GM19025 (cell line): ENCODE results near the gene NT5DC1.

Experiments used
- ATAC-seq: cut with Tn5 transposase; IDR thresholded peaks from one replicate; pipeline ENCODE4 v1.9.1; 2021; ENCODE audit warnings: mild to moderate bottlenecking, low read depth, moderate library complexity; ENCODE audit not compliant: unreplicated experiment

The NT5DC1 gene

DNA sequence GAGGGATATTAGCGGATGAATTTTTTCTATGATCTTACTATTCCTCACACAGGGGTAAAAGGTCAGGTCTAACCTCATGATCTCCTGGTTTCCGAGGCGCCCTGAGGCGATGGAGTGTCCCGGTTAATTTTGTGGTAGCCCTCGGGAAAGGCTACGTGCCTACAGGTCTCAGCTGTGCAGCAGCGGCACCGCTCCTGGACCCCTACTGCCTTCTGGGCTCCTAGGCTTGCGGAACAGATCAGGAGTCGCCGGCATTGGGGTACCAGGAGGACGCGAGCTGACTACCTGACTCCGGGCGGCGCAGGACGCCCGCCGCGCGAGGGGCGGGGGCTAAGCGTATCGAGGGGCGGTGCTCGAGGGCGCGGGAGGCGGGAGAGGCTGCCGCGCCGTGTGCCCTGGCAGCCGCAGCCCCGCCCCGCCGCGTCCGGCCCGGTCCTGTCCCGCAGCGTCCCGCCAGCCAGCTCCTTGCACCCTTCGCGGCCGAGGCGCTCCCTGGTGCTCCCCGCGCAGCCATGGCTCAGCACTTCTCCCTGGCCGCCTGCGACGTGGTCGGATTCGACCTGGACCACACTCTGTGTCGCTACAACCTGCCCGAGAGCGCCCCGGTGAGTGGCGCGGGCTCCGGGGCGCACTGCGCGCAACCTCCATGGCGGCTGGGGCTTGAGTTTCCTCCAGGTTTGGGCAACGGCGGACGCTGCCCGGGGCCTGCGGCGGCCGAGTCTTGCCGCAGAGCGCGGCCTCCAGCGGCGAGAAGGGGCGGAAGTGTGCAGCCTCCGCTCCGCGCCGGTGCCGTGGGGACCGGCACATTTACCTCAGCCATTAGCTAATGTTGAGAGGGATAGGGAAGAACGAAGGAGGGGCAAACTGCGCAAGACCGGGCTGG lies at the start of gene NT5DC1:
TSS of gene NT5DC1 (plus strand) at position 435 of the 883 bp plus-strand sequence. CDS start at position 513, 78 bp downstream.
- ATAC-seq, result peak; percentile 84

GRCh38 chr6:116051244-116051643 lies 49.4 kb upstream of the NT5DC1 start:
- no peak for ATAC-seq

GRCh38 chr6:116055513-116055912 lies 45.1 kb upstream of the NT5DC1 start:
- ATAC-seq, result no peak

DNA sequence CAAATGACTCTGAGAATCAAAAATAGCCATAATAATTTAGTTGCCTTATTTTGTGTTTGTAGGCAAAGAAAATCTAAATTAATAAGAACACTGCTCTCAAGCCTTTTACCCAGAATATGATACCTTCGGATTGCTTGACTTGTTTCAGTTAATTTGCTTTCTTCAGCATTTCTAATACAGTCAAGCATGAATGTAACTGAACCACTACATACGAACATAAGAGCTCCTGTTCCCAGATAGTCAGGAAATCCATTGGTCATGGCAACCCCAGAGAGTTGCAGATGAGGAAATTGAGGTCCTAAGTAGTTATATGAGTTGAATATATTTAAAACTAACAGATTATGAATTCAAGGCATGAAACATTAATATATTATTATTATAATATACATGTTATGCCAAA lies 42.9 kb upstream of the NT5DC1 start:
- no peak for ATAC-seq

DNA sequence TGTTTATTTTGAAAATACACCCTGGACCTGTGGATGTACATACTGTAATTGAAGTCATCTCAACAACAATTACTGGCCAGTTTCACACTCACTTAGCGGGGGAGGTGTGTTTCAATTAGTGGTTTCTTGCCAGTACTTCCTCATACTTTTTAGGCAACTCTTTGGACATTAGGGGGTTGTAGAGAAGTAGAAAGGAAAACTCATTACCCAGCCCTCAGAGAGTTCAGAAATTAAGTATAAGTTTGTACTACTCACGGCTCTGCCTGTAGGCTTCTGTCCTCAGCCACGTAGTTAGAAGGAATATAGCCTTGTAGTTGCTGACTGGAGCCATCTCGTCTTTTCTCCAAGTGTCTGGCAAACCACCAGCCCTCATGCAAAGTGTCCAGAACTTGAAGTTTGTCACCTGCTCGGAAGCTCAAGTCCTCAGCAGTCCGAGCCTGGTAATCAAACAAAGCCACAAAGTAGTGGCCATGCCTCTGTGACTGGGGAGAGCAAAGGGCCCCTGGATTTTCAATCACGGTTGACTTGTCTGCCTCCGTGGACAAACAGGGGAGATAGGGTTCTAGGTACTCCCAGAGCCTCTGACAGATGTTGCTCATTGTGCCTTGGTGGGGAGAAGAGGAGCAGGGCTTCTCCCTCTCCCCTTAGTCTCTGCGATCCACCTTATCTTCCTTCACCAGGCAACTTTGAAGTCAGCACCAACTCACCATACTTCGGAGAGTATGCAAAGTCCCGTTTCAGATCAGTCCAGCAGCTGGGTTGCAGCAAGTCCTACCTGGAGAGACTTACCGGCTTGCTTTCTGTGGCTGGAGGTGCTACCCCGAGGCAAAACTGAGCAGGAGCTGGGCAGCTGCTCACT lies 40.7 kb upstream of the NT5DC1 start:
- ATAC-seq, result peak; percentile 54

DNA sequence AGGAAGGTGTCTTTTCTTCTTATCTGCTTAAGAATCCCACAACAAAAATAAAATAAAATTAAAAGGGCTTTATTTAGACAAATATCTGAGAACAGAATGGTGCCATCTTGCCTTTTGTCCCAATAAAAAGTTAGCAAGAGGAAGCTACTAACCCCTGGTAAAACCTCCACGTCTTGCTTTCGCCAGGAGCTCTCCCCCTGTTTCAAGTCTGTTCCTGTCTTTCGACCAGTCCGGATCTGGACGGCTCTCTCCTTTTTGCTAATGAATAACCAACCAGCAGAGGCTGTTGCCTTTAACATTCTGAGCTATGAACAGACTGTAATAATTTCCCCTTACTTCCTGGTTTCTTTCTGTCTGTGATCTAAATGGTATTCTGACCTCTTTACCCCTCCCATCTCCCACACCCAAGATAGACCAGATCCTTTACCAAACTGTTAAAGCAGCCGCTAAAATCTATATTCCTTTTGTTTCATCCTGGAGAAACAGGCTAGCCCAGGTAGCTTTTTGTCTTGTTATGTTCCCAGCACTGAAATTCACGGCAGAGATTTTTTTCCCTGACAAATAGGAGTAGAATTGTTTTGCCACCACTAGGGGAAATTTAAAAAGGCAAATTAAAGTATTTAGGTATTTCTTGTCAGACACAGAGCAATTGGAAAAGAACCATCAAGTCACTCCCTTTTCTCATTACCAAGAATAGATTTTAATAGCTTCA lies 39.9 kb upstream of the NT5DC1 start, which contains the start of gene FRK:
TSS of gene FRK (minus strand) at position 320 of the 712 bp plus-strand sequence. CDS start 580 bp downstream, outside the sequence.
- ATAC-seq, result peak; percentile 53

- ATAC-seq, result no peak
Observed at GRCh38 chr6:116062496-116062895, 38.2 kb upstream of the NT5DC1 start.

- ATAC-seq, result no peak
Observed at GRCh38 chr6:116064666-116065065, 36.0 kb upstream of the NT5DC1 start.

DNA sequence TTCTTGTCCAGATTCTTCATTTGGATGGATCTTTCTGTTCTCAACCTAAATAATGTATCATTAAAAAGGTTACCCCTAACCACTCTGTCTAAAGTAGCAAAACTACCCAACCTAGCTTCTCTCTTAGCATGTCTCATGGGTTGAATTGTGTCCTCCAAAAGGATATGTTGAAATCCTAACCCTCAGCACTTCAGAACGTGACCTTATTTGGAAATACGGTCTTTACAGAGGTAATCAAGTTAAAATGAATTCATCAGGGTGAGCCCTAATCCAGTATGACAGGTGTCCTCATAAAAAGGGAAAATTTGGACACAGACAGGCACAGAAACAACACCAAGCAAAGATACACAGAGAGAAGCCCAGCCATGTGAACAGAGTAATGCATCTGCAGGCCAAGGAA lies 33.9 kb upstream of the NT5DC1 start:
- no peak for ATAC-seq

DNA sequence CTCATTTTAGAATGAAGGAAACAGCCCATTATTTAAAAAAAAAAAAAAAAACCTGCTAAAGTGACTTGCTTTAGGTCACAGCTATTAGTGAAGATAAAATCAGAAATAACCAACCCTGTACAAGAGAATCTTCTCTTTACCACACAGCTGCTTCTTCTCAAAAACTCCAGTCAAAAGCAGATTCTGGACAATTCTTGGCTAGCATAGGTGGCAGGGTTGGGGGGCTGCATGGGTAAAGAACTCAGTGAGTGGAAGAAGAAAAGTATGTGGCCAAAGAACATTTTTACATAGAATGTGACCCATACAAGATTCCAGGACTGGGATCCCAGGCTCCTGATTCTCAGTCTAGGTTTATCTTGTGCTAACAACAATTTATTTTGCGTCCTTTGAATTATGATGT lies 30.6 kb upstream of the NT5DC1 start:
- ATAC-seq, result no peak

DNA sequence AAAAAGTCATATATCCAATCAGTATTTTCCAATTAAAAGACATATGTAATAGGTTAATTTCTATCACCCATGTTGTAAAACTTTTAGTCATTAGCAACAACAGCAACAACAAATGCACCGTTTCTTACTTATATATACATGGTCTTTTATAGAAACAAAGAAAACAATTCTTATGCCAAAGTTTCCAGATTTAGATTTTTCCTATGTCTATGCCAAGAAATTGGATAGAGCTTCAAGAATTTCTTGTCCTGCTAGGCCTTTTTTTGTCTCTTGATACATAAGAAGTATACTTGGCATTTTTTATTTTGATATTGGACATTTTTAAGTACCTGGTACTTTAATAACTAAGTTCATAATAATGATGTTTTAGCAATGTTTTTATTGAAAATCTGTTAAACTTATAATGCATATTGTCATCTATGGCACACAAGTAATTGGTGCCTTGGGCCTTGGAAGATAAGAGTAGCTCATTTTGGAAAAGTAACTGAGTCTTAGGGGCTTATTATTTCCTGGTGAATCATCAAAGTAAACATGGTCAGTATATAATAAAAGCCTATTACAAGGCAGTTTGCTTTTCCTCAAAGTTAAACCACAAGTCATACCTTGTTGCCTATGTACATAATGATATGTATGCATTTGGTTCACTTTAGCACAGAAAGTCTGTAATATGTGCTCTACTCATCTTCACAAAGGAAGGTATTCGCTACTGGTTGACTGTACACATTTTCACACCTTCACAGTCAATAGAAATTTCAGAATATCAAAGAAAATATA lies 29.9 kb upstream of the NT5DC1 start:
- no peak for ATAC-seq

DNA sequence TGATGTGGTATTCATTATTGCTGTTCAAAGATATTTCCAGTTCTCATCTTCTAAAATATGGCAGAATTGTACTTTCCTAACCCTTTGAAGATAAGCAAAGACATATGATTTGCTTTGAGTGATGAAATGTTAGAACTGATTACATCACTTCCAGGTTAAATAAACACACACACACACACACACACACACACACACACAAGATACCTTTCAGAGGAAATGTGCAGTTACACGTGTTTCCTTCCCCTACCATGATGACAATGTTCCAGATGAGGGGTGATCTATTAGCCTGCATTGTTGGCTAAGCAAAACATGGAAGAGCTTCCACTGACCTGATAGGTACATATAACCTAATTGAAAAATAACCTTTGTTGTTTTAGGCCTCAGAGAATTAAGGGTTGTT lies 28.3 kb upstream of the NT5DC1 start:
- no peak for ATAC-seq

DNA sequence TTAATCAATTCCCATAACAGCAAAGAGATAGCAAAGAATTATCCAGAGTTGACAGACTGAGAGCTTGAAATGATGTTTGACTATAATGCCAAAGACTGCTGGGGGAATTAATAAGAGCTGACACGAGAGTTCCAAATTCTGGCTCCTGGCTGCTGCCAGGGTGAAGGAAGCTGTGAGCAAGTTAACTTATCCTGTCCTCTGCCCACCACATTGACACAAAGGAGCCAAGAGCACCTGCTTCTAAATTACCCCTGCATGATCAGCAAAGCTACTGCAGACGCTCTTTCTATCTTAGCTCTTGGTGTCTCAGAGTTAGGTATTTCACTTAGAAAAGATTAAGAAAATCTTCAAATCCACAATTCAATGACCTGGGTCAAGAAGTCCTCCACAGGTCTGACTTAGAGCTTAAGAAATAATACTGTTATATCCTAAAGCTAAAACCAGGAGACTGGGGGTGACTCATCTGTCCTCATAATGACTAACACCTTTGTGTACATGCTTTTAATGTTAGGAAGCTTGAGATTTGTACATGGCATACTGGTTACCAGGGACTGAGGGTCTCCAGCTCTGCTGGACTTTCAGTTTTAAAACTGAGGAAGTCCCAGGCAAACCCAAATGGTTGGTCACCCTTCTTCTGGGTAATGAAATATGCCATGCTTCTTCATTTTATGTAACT lies 26.8 kb upstream of the NT5DC1 start:
- no peak for ATAC-seq

- ATAC-seq, result no peak
Observed at GRCh38 chr6:116074732-116075390, 25.8 kb upstream of the NT5DC1 start.

- no peak for ATAC-seq
Observed at GRCh38 chr6:116078522-116078921, 22.1 kb upstream of the NT5DC1 start.

GRCh38 chr6:116078945-116079344 lies 21.7 kb upstream of the NT5DC1 start:
- no peak for ATAC-seq

DNA sequence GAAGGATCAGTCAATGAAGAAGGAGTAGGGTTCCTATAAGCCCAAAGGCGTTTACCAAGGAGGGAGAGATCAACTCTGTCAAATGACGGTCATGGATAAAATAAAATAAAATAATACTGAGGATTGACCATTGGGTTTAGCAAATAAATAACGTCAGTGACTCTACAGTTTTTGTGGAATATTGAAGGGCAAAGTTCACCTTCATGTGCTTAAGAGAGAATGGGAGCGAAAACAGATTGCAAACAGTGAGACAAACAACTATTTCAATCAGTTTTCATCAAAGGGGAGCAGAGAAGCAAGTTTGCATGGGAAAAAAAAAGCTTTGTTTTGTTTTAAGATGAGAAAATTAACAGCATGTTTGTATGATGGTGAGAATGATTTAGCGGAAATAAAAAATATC lies 17.6 kb upstream of the NT5DC1 start:
- no peak for ATAC-seq

DNA sequence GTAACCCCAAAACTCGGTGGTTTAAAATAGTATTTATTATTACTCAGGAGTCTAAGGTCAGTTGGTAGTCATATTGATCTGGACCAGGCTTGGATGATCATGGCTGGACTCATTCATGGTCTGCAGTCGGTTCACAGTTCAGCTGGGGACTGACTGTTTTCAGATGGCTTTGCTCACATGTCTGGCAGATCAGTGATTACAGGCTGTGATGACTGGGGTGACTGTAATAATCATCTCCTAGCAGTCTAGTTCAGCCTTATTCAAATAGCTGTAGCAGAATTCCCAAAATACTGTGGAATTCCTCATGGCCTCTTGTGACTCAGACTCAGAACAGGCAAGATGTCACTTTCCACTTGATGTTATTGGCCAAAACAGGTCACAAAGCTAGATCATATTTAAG lies 16.4 kb upstream of the NT5DC1 start:
- no peak for ATAC-seq
